HG02973 (cell line): ENCODE measurements around the gene DYNC2LI1.
A peak's percentile ranks its signal among the peaks of the same experiment; 100 is the strongest.
"Not testable (repeated sequence)": the region's sequence is repeated elsewhere in the genome, so short reads cannot be mapped to it uniquely, and the experiment has no call there.

ENCODE experiments used
- ATAC-seq: cut with Tn5 transposase; IDR thresholded peaks from one replicate; pipeline ENCODE4 v1.9.1; 2021; ENCODE audit warnings: moderate library complexity; ENCODE audit not compliant: unreplicated experiment

Gene DYNC2LI1

GRCh38 chr2:43773876-43774613 lies at the start of gene DYNC2LI1:
TSS of gene DYNC2LI1 (plus strand) at chr2:43774039. CDS start at chr2:43774139, 100 bp downstream.
- peak; percentile 99 for ATAC-seq

GRCh38 chr2:43724728-43725526 lies 48.9 kb upstream of the DYNC2LI1 start:
- ATAC-seq = no peak

- no peak for ATAC-seq
These were observed 48.1 kb upstream of the DYNC2LI1 start for GRCh38 chr2:43725711-43726246.

GRCh38 chr2:43726961-43727633 lies 46.7 kb upstream of the DYNC2LI1 start:
- ATAC-seq = not testable (repeated sequence)

- ATAC-seq = no peak
These were observed 46.2 kb upstream of the DYNC2LI1 start for GRCh38 chr2:43727634-43728014.

GRCh38 chr2:43729491-43730174 lies 44.2 kb upstream of the DYNC2LI1 start:
- no peak for ATAC-seq

- ATAC-seq = no peak
These were observed 42.6 kb upstream of the DYNC2LI1 start for GRCh38 chr2:43731211-43731610.

GRCh38 chr2:43736637-43737036 lies 37.2 kb upstream of the DYNC2LI1 start:
- ATAC-seq = no peak

- no peak for ATAC-seq
These were observed 36.6 kb upstream of the DYNC2LI1 start for GRCh38 chr2:43737097-43737854.

- ATAC-seq = no peak
These were observed 36.0 kb upstream of the DYNC2LI1 start for GRCh38 chr2:43737855-43738254.

GRCh38 chr2:43738257-43738656 lies 35.6 kb upstream of the DYNC2LI1 start:
- ATAC-seq = no peak

- ATAC-seq = no peak
These were observed 30.1 kb upstream of the DYNC2LI1 start for GRCh38 chr2:43743706-43744105.

- ATAC-seq = no peak
These were observed 28.4 kb upstream of the DYNC2LI1 start for GRCh38 chr2:43745457-43745856.

GRCh38 chr2:43748333-43748732 lies 25.5 kb upstream of the DYNC2LI1 start:
- ATAC-seq = no peak

- no peak for ATAC-seq
These were observed 24.3 kb upstream of the DYNC2LI1 start for GRCh38 chr2:43749583-43749982.

- no peak for ATAC-seq
These were observed 22.3 kb upstream of the DYNC2LI1 start for GRCh38 chr2:43751476-43751990.

GRCh38 chr2:43752302-43752701 lies 21.5 kb upstream of the DYNC2LI1 start:
- no peak for ATAC-seq

GRCh38 chr2:43754180-43754579 lies 19.7 kb upstream of the DYNC2LI1 start:
- ATAC-seq = no peak

- ATAC-seq = no peak
These were observed 15.1 kb upstream of the DYNC2LI1 start for GRCh38 chr2:43758739-43759138.

- no peak for ATAC-seq
These were observed 14.6 kb upstream of the DYNC2LI1 start for GRCh38 chr2:43759195-43759594.
